Measurements from ENCODE around the gene KDM3B. TPM values are rescaled to one million over a fixed set of nuclear protein-coding genes. Genes with fewer than 3 reads are reported as not detected.

Gene KDM3B
- total RNA-seq, 2 experiments from 2014 or later, result 53.1 to 55.0 TPM

DNA sequence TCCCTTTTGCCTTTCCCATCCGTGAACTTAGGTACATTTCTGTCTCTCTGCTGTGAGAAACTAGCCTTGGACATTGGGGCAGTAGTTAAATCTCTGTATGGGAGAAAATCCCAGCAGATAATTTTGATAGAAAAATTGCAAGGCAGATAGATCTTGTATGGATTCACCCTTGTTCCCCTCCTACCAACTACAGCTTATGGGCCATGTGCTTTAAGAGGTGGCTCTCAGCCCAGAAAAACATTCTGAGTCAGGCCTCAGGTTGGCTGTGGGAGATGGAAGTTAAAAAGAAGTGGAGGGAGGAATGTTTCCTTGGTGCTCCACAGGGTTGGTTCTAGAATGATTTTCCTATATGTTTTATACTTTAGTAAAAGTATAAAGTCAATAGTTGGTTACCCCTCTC is 1.4 kb upstream of the KDM3B start:
- ATAC-seq (no peak), DNase-seq (no peak)
- ChIA-PET POLR2A (interaction anchor here (0.7 to 6.9 kb wide), 3 partner anchors 12 to 136 kb away, joined by 3 to 113 read pairs (median 43); partner anchors contain the start of genes CDC25C and FAM53C), CTCF (interaction anchor here (1.2 to 7.3 kb wide), 11 partner anchors 15 to 244 kb away, joined by 3 to 430 read pairs (median 6); partner anchors contain the start of genes BRD8, CDC25C, FAM53C and KIF20A)
- H3K27ac Mint-ChIP-seq, result no peak overlapping the region
- H3K36me3 Mint-ChIP-seq (ENCODE audit: low read depth), result peaks cover 44% of the 10 kb centered on the region
- peaks cover 7% of the 10 kb centered on the region for H3K9me3 Mint-ChIP-seq (ENCODE audit: insufficient read depth)
- no peaks in the 10 kb centered on the region for H3K27me3 Mint-ChIP-seq (ENCODE audit: low read depth)
- H3K4me3 Mint-ChIP-seq, result no peak overlapping the region
- peaks cover 45% of the 10 kb centered on the region for H3K4me1 Mint-ChIP-seq (ENCODE audit: low read depth)

DNA sequence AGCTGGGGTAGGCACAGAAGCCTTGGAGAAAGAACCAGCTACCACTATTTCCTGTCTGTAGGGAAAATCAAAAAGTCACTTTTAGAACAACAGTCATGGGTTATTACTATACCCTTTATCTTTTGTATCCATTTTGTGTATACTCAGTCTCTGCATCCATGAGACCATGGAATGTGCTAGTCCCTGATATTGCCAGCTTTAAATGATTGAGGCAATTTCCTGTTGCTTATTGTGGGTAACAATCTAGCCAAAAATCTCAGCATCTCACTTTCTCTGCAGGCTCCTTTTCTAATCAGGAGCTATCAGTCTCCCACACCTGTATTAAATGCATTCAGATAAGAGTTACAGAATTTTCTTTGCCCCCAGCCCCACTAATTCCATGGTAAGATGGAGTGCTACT is 968 bp upstream of the KDM3B start:
- Mint-ChIP-seq H3K4me3 (peak overlapping the region; percentile 61), H3K9me3 (ENCODE audit: insufficient read depth) (peaks cover 7% of the 10 kb centered on the region), H3K36me3 (ENCODE audit: low read depth) (peaks cover 43% of the 10 kb centered on the region), H3K27ac (peak overlapping the region; percentile 40), H3K4me1 (ENCODE audit: low read depth) (peaks cover 45% of the 10 kb centered on the region), H3K27me3 (ENCODE audit: low read depth) (no peaks in the 10 kb centered on the region)
- DNase-seq (no peak), ATAC-seq (no peak)
- ChIA-PET POLR2A (interaction anchor here (0.6 to 6.9 kb wide), 4 partner anchors 8 to 47 kb away, joined by 3 to 113 read pairs (median 24); partner anchors contain the start of genes CDC25C and FAM53C), CTCF (interaction anchor here (0.7 to 7.3 kb wide), 37 partner anchors 15 to 615 kb away, joined by 3 to 430 read pairs (median 5); partner anchors contain the start of genes BRD8, CDC23, CDC25C and EGR1)

DNA sequence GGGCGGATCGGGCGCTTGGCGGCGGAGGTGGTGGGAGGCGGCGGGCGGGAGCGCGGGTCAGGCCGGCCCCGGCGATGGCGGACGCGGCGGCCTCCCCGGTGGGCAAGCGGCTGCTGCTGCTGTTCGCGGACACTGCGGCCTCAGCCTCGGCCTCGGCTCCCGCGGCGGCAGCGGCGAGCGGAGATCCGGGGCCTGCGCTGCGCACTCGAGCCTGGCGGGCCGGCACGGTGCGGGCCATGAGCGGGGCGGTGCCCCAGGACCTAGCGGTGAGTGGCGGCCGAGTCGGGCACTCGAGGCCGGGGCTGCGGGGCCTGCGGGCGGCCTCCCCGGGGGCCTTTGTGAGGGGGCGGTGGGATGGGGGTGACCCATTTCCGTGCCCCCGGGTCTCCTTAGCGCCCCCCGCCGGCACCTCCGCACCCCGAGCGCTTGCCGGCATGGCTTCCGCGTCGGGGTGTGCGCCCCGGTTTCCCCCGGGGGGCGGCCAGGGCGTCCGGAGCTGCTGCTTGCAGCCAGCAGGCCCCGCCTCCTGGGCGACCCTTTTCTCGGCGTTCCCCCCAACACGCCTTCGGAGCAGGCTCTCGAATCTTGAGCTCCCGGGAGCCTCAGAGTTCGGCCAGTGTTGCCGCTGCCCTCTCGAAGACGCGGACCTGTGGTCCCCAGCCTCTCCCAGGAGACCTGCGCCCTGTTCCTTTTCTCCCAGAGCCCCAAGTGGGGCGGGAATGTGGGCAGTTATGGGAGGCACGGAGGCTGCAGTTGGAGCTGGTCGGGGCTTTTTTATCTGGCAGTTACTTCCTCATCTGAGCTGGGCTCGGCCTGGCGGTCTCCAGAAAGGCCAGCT is 456 bp downstream of the KDM3B start:
- peaks cover 45% of the 10 kb centered on the region for H3K4me1 Mint-ChIP-seq (ENCODE audit: low read depth)
- H3K36me3 Mint-ChIP-seq (ENCODE audit: low read depth), result peaks cover 31% of the 10 kb centered on the region
- H3K27ac Mint-ChIP-seq, result peak overlapping the region; percentile 96
- peak overlapping the region; percentile 94 for H3K4me3 Mint-ChIP-seq
- ChIA-PET CTCF (interaction anchor here (0.6 to 7.3 kb wide), 71 partner anchors 8 to 593 kb away, joined by 3 to 430 read pairs (median 5); partner anchors contain the start of genes BRD8, CDC23, CDC25C and EGR1), POLR2A (interaction anchor here (0.6 to 6.9 kb wide), 18 partner anchors 10 to 174 kb away, joined by 3 to 113 read pairs (median 4); partner anchors contain the start of genes BRD8, CDC23, CDC25C and EGR1)
- DNase-seq (peak; percentile 76), ATAC-seq (peak; percentile 62)
- H3K9me3 Mint-ChIP-seq (ENCODE audit: insufficient read depth), result peaks cover 7% of the 10 kb centered on the region
- H3K27me3 Mint-ChIP-seq (ENCODE audit: low read depth), result no peaks in the 10 kb centered on the region

DNA sequence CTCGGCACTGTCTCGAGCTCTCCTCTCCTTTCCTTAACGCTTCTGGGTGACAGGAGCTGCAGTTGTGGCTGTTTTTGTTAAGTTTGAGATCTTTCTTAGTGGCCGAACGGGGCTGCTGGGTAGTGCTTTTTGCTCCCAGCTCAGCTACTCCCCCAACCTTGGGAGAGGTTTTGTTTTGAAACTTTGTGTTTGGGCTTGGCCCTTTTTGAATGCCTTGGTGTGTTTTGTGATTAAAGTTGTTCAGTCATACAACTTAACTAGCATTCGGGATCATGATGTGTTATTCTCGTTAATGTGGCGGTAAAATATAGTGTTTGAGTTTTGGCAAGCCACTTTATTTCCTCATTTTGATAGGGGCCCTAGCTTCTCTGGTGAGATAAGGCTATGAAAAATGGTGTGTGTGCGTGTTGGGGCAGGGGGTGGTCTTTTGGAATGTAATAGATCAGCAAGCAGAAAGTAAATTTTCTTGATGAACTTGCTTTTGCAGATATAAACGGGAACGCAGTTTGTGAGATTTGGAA is 1.1 kb downstream of the KDM3B start:
- Mint-ChIP-seq H3K36me3 (ENCODE audit: low read depth) (peaks cover 31% of the 10 kb centered on the region), H3K27ac (peak overlapping the region; percentile 96), H3K9me3 (ENCODE audit: insufficient read depth) (peaks cover 7% of the 10 kb centered on the region), H3K27me3 (ENCODE audit: low read depth) (no peaks in the 10 kb centered on the region), H3K4me1 (ENCODE audit: low read depth) (peaks cover 45% of the 10 kb centered on the region), H3K4me3 (peak overlapping the region; percentile 94)
- ChIA-PET CTCF (interaction anchor here (0.6 to 7.3 kb wide), 47 partner anchors 9 to 594 kb away, joined by 3 to 430 read pairs (median 4); partner anchors contain the start of genes BRD8, CDC23, CDC25C and EGR1), POLR2A (interaction anchor here (0.6 to 6.9 kb wide), 15 partner anchors 14 to 190 kb away, joined by 3 to 113 read pairs (median 5); partner anchors contain the start of genes BRD8, CDC23, CDC25C and EGR1)
- ATAC-seq, result no peak
- peak; percentile 60 for DNase-seq

DNA sequence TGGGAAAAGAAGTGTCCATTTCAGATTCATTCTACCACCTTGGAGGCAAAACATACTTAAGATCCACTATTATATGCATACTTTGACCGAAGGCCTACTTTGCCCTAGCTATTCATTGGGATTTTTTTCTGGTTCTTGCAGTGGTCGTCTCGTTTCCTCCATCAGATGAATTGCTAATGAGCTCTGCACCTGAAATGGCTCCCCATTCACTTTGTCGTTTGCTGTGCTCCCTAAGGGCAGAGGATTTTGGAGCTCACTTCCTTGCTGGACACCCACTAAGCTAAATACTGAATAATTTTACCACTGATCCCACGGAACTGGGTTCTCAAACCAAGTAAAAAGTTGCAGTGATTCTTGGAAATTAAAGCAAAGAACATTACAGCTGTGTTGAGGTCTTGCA is 1.9 kb downstream of the KDM3B start:
- DNase-seq (no peak), ATAC-seq (no peak)
- Mint-ChIP-seq H3K27ac (peak overlapping the region; percentile 96), H3K36me3 (ENCODE audit: low read depth) (peaks cover 31% of the 10 kb centered on the region), H3K27me3 (ENCODE audit: low read depth) (no peaks in the 10 kb centered on the region), H3K9me3 (ENCODE audit: insufficient read depth) (peaks cover 7% of the 10 kb centered on the region), H3K4me3 (peak overlapping the region; percentile 94), H3K4me1 (ENCODE audit: low read depth) (peaks cover 46% of the 10 kb centered on the region)
- CTCF ChIA-PET, result interaction anchor here (0.9 to 7.3 kb wide), 19 partner anchors 15 to 575 kb away, joined by 3 to 430 read pairs (median 6); partner anchors contain the start of genes BRD8, CDC23, CDC25C and EGR1
- POLR2A ChIA-PET, result interaction anchor here (0.6 to 6.9 kb wide), 6 partner anchors 15 to 210 kb away, joined by 3 to 113 read pairs (median 13); partner anchors contain the start of genes BRD8, CDC23, CDC25C and ETF1

DNA sequence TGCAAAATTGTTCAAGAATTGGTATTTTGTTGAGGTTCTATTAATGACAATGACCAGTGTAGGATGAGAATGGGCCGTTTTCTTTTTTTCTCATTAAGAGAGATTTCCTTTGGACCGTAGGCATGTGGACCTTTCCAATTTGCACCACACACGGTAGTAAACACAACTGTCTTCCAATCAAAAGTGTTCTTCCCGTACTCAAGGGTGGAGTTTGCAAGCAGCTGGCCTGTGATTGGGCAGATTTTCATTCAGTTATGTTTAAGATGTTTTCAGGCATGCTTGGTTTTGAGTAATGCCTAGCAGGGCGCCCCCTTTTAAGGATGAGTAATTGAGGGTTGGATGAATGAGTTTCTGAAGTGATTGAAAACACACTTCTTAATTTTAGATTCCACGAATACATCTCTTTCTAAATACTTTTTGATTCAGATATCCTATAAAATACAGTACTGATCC is 2.5 kb downstream of the KDM3B start:
- ATAC-seq (peak; percentile 16), DNase-seq (peak; percentile 57)
- Mint-ChIP-seq H3K27me3 (ENCODE audit: low read depth) (no peaks in the 10 kb centered on the region), H3K4me3 (peak overlapping the region; percentile 94), H3K27ac (no peak overlapping the region), H3K36me3 (ENCODE audit: low read depth) (peaks cover 30% of the 10 kb centered on the region), H3K4me1 (ENCODE audit: low read depth) (peaks cover 45% of the 10 kb centered on the region), H3K9me3 (ENCODE audit: insufficient read depth) (peaks cover 7% of the 10 kb centered on the region)
- CTCF ChIA-PET, result interaction anchor here (0.8 to 7.3 kb wide), 13 partner anchors 15 to 386 kb away, joined by 3 to 430 read pairs (median 5); partner anchors contain the start of genes BRD8, CDC23, CDC25C and EGR1
- POLR2A ChIA-PET, result interaction anchor here (0.6 to 6.9 kb wide), 6 partner anchors 16 to 211 kb away, joined by 3 to 113 read pairs (median 13); partner anchors contain the start of genes BRD8, CDC23, CDC25C and ETF1

DNA sequence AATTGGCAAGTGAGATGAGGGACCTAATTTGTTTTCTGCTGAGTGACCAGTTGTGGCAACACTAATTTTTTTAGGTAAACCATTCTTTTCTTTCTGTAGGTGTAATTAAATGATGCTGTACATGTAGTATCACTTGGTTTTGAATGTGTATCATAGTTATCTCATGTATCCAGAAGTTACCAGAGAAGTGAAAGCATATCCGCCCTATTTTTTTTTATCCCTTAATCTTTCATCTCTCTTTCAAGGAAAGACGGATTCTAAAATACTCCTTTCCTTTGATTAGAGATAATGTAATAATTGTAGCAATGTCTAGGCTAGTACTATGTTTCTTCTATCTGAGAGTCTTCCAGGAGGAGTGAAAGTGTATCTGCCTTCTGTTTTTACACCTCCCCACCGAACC is 7.1 kb downstream of the KDM3B start:
- ChIA-PET POLR2A (no interaction called here), CTCF (no interaction called here)
- H3K27me3 Mint-ChIP-seq (ENCODE audit: low read depth), result no peaks in the 10 kb centered on the region
- no peak overlapping the region for H3K4me3 Mint-ChIP-seq
- peaks cover 10% of the 10 kb centered on the region for H3K36me3 Mint-ChIP-seq (ENCODE audit: low read depth)
- ATAC-seq (no peak), DNase-seq (no peak)
- H3K9me3 Mint-ChIP-seq (ENCODE audit: insufficient read depth), result no peaks in the 10 kb centered on the region
- peaks cover 24% of the 10 kb centered on the region for H3K4me1 Mint-ChIP-seq (ENCODE audit: low read depth)
- H3K27ac Mint-ChIP-seq, result no peak overlapping the region

DNA sequence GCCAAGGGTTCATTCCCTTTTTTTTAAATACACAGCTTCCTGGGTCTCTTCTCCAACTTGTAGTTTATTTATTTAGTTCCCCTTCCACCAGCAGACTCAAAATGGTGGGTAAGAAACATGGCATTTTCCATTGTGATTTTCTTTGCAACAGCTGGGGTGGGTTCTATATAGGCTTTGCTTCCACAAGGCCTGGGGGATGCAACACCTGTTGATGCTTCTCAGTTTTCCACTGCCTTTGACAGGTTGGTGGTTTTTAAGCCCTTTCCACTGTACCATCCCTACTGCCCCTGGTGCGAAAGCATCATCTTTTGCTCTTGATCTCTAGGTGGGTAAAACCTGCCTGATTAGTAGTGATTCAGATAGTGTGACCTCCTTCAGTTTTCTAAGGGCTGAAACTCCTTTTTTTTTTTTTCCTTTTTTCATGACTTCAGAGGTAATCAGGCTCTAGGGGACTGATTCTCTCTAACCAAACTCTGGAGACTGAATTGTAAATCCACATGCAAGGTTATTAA is 8.5 kb downstream of the KDM3B start:
- no peak overlapping the region for H3K4me3 Mint-ChIP-seq
- no peak overlapping the region for H3K27ac Mint-ChIP-seq
- no peak for DNase-seq
- no peaks in the 10 kb centered on the region for H3K27me3 Mint-ChIP-seq (ENCODE audit: low read depth)
- peaks cover 2% of the 10 kb centered on the region for H3K36me3 Mint-ChIP-seq (ENCODE audit: low read depth)
- H3K4me1 Mint-ChIP-seq (ENCODE audit: low read depth), result peaks cover 11% of the 10 kb centered on the region
- no peak for ATAC-seq
- H3K9me3 Mint-ChIP-seq (ENCODE audit: insufficient read depth), result no peaks in the 10 kb centered on the region
- POLR2A ChIA-PET, result no interaction called here
- CTCF ChIA-PET, result interaction anchor here (1.1 kb wide), 1 partner anchor 9 kb away, joined by 5 read pairs; the partner anchor contains the start of gene KDM3B

DNA sequence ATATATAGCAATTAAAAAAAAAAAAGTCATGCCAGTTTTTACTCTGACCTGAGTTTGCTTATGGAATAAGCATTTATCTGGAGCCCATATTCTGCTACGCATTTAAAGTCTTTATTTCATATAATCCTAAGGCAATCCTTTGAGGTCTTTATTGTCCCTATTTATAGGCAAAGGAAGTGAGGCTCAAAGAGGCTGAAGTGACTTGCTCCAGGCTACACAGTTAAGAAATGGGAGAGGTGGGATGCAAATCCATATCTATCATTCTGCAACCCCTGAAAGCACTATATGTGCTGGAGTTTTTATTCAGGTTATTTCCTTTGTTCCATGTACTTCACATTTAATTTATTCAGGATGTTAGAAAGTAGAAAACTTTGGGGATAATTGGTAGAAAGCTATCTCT is 12.1 kb downstream of the KDM3B start:
- DNase-seq, result no peak
- ChIA-PET POLR2A (interaction anchor here (0.8 kb wide), 1 partner anchor 34 kb away, joined by 3 read pairs; no protein-coding TSS in a partner anchor), CTCF (no interaction called here)
- H3K27ac Mint-ChIP-seq, result no peak overlapping the region
- H3K36me3 Mint-ChIP-seq (ENCODE audit: low read depth), result peaks cover 2% of the 10 kb centered on the region
- no peak for ATAC-seq
- H3K4me1 Mint-ChIP-seq (ENCODE audit: low read depth), result peaks cover 13% of the 10 kb centered on the region
- H3K27me3 Mint-ChIP-seq (ENCODE audit: low read depth), result no peaks in the 10 kb centered on the region
- H3K4me3 Mint-ChIP-seq, result no peak overlapping the region
- no peaks in the 10 kb centered on the region for H3K9me3 Mint-ChIP-seq (ENCODE audit: insufficient read depth)

DNA sequence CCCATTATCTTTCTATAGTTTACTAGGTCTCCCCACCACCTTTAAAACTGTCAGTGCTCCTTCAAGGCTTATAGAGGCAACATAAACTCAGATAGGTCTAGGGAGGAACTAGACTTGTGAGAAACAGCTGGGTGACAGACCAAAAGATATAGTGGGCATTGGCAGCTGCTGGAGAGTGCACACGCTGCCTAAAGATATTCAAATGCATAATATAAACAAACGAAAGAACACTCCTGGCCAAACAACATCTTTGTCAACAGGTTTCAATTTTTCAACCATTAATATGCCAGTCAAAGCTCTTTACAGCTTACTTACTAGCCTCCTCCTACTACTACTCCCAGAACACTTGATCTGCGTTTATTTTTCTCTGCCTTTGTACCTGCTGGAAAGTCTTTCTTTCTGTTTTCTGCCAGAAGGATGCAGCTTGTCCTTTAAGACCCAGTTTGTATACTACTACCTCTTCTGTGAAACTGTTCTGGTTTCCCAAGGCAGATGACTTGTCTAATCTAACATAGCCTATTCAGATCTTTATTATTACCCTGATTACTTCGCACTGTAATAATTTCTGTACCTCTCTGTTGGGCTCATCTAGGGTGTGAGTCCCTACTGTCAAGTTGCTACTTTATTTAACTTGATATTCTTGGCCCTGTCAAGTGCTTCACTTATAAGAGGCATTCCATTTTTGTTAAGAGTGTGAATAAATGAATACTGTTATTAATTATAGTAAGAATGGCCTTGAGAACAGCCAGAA is 14.3 kb downstream of the KDM3B start:
- Mint-ChIP-seq H3K27me3 (ENCODE audit: low read depth) (no peaks in the 10 kb centered on the region), H3K4me3 (no peak overlapping the region), H3K27ac (no peak overlapping the region), H3K9me3 (ENCODE audit: insufficient read depth) (no peaks in the 10 kb centered on the region), H3K4me1 (ENCODE audit: low read depth) (peaks cover 5% of the 10 kb centered on the region), H3K36me3 (ENCODE audit: low read depth) (peaks cover 2% of the 10 kb centered on the region)
- DNase-seq (no peak), ATAC-seq (no peak)
- POLR2A ChIA-PET, result no interaction called here
- CTCF ChIA-PET, result interaction anchor here (7.6 kb wide), 1 partner anchor 13 kb away, joined by 89 read pairs; the partner anchor contains the start of gene KDM3B
